K562 (cell line): ENCODE results near the gene MIEF1. TPM values are rescaled to one million over a fixed set of nuclear protein-coding genes. Genes with fewer than 3 reads are reported as not detected.

Experiments
- CHCHD3 ChIP-seq: fragments of 250-450 bp; sonication (Bioruptor Pico); IDR thresholded peaks from 2 replicates; pipeline ENCODE4 v2.1.2; 2022; ENCODE audit warnings: mild to moderate bottlenecking
- CSDE1 ChIP-seq, 2 experiments: fragments of 450-650 bp; IDR thresholded peaks; 2 replicates each; pipeline ENCODE4 v1.6.1; 2016; ENCODE audit warnings: mild to moderate bottlenecking in 1 of 2
- CTBP1 ChIP-seq: fragments of 450-650 bp; IDR thresholded peaks from 2 replicates; pipeline ENCODE4 v1.6.1; 2016; ENCODE audit warnings: borderline replicate concordance
- GATAD2B ChIP-seq: fragments of 450-650 bp; IDR thresholded peaks from 2 replicates; pipeline ENCODE4 v1.6.1; 2017; ENCODE audit warnings: mild to moderate bottlenecking, borderline replicate concordance
- MEIS2 ChIP-seq: fragments of 450-650 bp; IDR thresholded peaks from 2 replicates; pipeline ENCODE4 v1.6.1; 2014; ENCODE audit warnings: mild to moderate bottlenecking; ENCODE audit not compliant: partially characterized antibody
- MTA3 ChIP-seq: fragments of 450-650 bp; formaldehyde crosslinking; IDR thresholded peaks from 2 replicates; pipeline ENCODE4 v1.6.1; 2017; ENCODE audit warnings: mild to moderate bottlenecking, borderline replicate concordance
- MYC ChIP-seq, 2 experiments: fragments of 250-450 bp in 1 of 2; sonication (Bioruptor Pico) in 1 of 2; IDR thresholded peaks; 2 replicates each; pipeline versions ENCODE4 v1.5.1 to v1.6.1; 2012 to 2021; ENCODE audit warnings: low read depth in 2 of 2, borderline replicate concordance in 1 of 2, improper control_type of control experiment in 1 of 2, low read length in 1 of 2, mild to moderate bottlenecking in 1 of 2, moderate library complexity in 1 of 2
- NFIC ChIP-seq: fragments of 450-650 bp; IDR thresholded peaks from 2 replicates; pipeline ENCODE4 v1.6.1; 2017; ENCODE audit warnings: mild to moderate bottlenecking, inconsistent platforms
- NR3C1 ChIP-seq: sonication (generic); formaldehyde crosslinking; IDR thresholded peaks from 2 replicates; pipeline ENCODE4 v1.8.1; 2022; ENCODE audit warnings: missing genetic modification reagents
- POLR2AphosphoS2 ChIP-seq: IDR thresholded peaks from 2 replicates; pipeline ENCODE4 v1.6.1; 2012; ENCODE audit warnings: low read length, improper control_type of control experiment
- PREB ChIP-seq: sonication (generic); formaldehyde crosslinking; IDR thresholded peaks from 2 replicates; pipeline ENCODE4 v1.8.1; 2023; ENCODE audit warnings: mild to moderate bottlenecking, missing genetic modification reagents
- RB1 ChIP-seq: fragments of 450-650 bp; IDR thresholded peaks from 2 replicates; pipeline ENCODE4 v1.6.1; 2017; ENCODE audit warnings: low read depth, mild to moderate bottlenecking
- THAP7 ChIP-seq: fragments of 250-450 bp; sonication (Bioruptor Pico); IDR thresholded peaks from 2 replicates; pipeline ENCODE4 v1.5.0; 2021
- ZBTB11 ChIP-seq, 3 experiments: fragments of 200-800 bp in 1 of 3; fragments of 250-450 bp in 1 of 3; fragments of 450-650 bp in 1 of 3; sonication (Bioruptor Pico) in 1 of 3; sonication (Bioruptor generic) in 1 of 3; formaldehyde crosslinking in 1 of 3; IDR thresholded peaks; 2 replicates each; pipeline versions ENCODE4 v1.6.1 to v1.8.0; 2016 to 2022; ENCODE audit warnings: mild to moderate bottlenecking in 2 of 3, missing genetic modification characterization in 2 of 3, missing compliant biosample characterization in 1 of 3, moderate library complexity in 1 of 3
- ZBTB43 ChIP-seq: sonication (generic); formaldehyde crosslinking; IDR thresholded peaks from 2 replicates; pipeline ENCODE4 v1.8.0; 2023; ENCODE audit warnings: mild to moderate bottlenecking, missing genetic modification reagents
- ZNF12 ChIP-seq: sonication (generic); formaldehyde crosslinking; IDR thresholded peaks from 2 replicates; pipeline ENCODE4 v1.4.0; 2020; ENCODE audit warnings: mild to moderate bottlenecking, missing genetic modification reagents
- ZNF175 ChIP-seq: fragments of 200-800 bp; sonication (Bioruptor generic); IDR thresholded peaks from 2 replicates; pipeline ENCODE4 v1.6.1; 2016; ENCODE audit warnings: low read depth, mild to moderate bottlenecking, missing genetic modification characterization, missing compliant biosample characterization
- ZSCAN32 ChIP-seq: fragments of 450-650 bp; formaldehyde crosslinking; IDR thresholded peaks from 2 replicates; pipeline ENCODE4 v1.4.0; 2020; ENCODE audit warnings: mild to moderate bottlenecking, moderate library complexity
- polyA plus RNA-seq, 8 experiments: library from polyadenylated mRNA; depleted of rRNA in 4 of 8; stranded (reverse) in 5 of 8; unstranded in 3 of 8; fragments of >200 nt; fragmentation: Nextera tagmentation in 2 of 8; fragmentation: Illumina TruSeq in 1 of 8; extraction: Ambion mirVana in 2 of 8; extraction: Trizol in 1 of 8; gene quantifications; 2 replicates each; pipeline versions ENCODE4 v1.2.1 to v1.2.3, GENCODE V29; 2011 to 2014; ENCODE audit warnings: inconsistent platforms in 1 of 8, missing spikeins in 1 of 8
- total RNA-seq, 7 experiments: library from RNA; depleted of rRNA in 6 of 7; stranded (reverse); fragments of >200 nt in 6 of 7; fragmentation: Illumina TruSeq in 2 of 7; extraction: Trizol in 2 of 7; gene quantifications; 2 replicates each; pipeline versions ENCODE4 v1.2.1 to v1.2.3, GENCODE V29; 2011 to 2021; ENCODE audit warnings: low replicate concordance in 1 of 7
- TF ChIP-seq, protein P1 (sequence below), 2 experiments: fragments of 450-650 bp in 1 of 2; sonication (generic) in 1 of 2; formaldehyde crosslinking in 1 of 2; IDR thresholded peaks in 1 of 2; conservative IDR thresholded peaks in 1 of 2; 2 replicates each; pipeline versions ENCODE4 v1.6.1 to v1.8.1; 2016 to 2023; ENCODE audit warnings: mild to moderate bottlenecking in 2 of 2, moderate library complexity in 2 of 2, inconsistent platforms in 1 of 2, missing genetic modification reagents in 1 of 2

Gene MIEF1
- total and polyA plus RNA-seq, 9 of the 15 experiments (the other 6 are each of a cell fraction or from before 2014, with no cell fraction given) = 10.9 to 51.8 (median 25.5) TPM

GRCh38 chr22:39532215-39533073 is 30.4 kb downstream of the MIEF1 start, which contains the start of gene RPS19BP1 (continued):
- TF ChIP-seq THAP7 (no peak), PREB (CRISPR knock-in tag) (no peak), MYC (IDR thresholded peaks at IDR 0.05; ENCODE audit: low read depth, low read length) (peak; percentile 88), MYC (CRISPR knock-in tag; IDR thresholded peaks at IDR 0.05; ENCODE audit: borderline replicate concordance, low read depth) (no peak), GATAD2B (no peak), MEIS2 (peak; percentile 74), CHCHD3 (CRISPR knock-in tag) (no peak), CTBP1 (peak; percentile 17; the same call in 1 of the 2 replicates), ZBTB11 (CRISPR knock-in tag; IDR thresholded peaks at IDR 0.05) (peak; percentile 86 to 98 (median 87); a peak in 5 of 6 replicates), RB1 (0 out of 2 replicates have a peak, but pooled peaks have one; percentile 35), MTA3 (0 out of 2 replicates have a peak, but pooled peaks have one; percentile 43), CSDE1 (IDR thresholded peaks at IDR 0.05) (no peak), NFIC (peak; percentile 49), POLR2AphosphoS2 (no peak), ZSCAN32 (no peak), ZBTB43 (CRISPR knock-in tag) (0 out of 2 replicates have a peak, but pooled peaks have one; percentile 52), ZNF12 (CRISPR knock-in tag) (no peak), NR3C1 (CRISPR knock-in tag) (no peak), ZNF175 (CRISPR knock-in tag) (no peak)
- TF ChIP-seq, protein P1, sequence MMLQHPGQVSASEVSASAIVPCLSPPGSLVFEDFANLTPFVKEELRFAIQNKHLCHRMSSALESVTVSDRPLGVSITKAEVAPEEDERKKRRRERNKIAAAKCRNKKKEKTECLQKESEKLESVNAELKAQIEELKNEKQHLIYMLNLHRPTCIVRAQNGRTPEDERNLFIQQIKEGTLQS (IDR thresholded peaks at IDR 0.05) = no peak
- TF ChIP-seq, protein P1 (CRISPR knock-in tag; conservative IDR thresholded peaks at IDR 0.05) = no peak
